Measurements from ENCODE around the gene CUL5. TPM values are rescaled to one million over a fixed set of nuclear protein-coding genes. Genes with fewer than 3 reads are reported as not detected.
"Not testable (repeated sequence)": the region's sequence is repeated elsewhere in the genome, so short reads cannot be mapped to it uniquely, and the experiment has no call there.

CUL5 gene
- total and polyA plus RNA-seq, 2 donors (not counting 1 experiment from before 2014, with no cell fraction given): 22.9 to 28.2 TPM

DNA sequence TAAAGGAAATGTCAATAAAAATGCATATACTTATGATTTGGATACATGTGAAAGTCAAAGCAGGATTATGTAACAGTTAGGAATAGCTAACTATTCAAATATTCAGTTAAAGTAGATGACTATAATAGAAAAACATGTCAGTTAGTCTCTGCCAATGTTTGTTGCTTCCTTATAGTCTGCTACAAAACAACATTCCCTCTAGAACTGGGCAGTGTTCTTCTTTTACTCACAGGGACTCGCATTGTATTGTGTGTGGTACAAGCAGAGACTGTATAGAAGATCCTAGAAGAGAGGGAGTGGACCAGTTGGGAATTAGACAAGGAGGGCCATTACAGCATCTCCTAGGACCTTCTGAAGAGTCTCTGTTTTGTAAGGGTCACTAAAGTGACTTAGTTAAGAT lies 123.3 kb downstream of the CUL5 start:
- no peak overlapping the region for H3K27ac ChIP-seq (ENCODE audit: insufficient read depth, low read length)
- no peaks in the 10 kb centered on the region for H4K20me1 ChIP-seq (ENCODE audit: control insufficient read depth, extremely low read depth, insufficient read depth, low read length)
- TF ChIP-seq CTCF (conservative IDR thresholded peaks at IDR 0.05 in 1 of 2, IDR thresholded peaks at IDR 0.05 in 1 of 2; ENCODE audit: low read depth in 1 of 2, low read length in 2 of 2): no peak
- no peak for TF ChIP-seq EZH2 (IDR thresholded peaks at IDR 0.05; ENCODE audit: low read length, missing control alignments)
- H3K4me3 ChIP-seq (replicated peaks in 1 of 4; ENCODE audit: control extremely low read depth in 1 of 4, insufficient read depth in 1 of 4, low read depth in 3 of 4, low read length in 4 of 4): no peak overlapping the region
- H3K36me3 ChIP-seq (ENCODE audit: control insufficient read depth, insufficient read depth, low read length): no peaks in the 10 kb centered on the region
- H3K4me1 ChIP-seq (ENCODE audit: control insufficient read depth, extremely low read depth, insufficient read depth, low read length): peaks cover 2% of the 10 kb centered on the region
- H3K4me2 ChIP-seq (ENCODE audit: extremely low read depth, insufficient read depth, low read length): no peak overlapping the region
- H3K27me3 ChIP-seq (ENCODE audit: control insufficient read depth, insufficient read depth, low read length): no peaks in the 10 kb centered on the region
- DNase-seq (ENCODE audit: low read depth in 2 of 2): no peak
- H3K79me2 ChIP-seq (ENCODE audit: control insufficient read depth, insufficient read depth, low read length): peaks cover 3% of the 10 kb centered on the region
- H2AFZ ChIP-seq (ENCODE audit: low read length): no peak overlapping the region
- H3K9ac ChIP-seq (ENCODE audit: insufficient read depth, low read length): no peak overlapping the region
- H3K9me3 ChIP-seq (ENCODE audit: control insufficient read depth, insufficient read depth, low read depth, low read length): no peaks in the 10 kb centered on the region

- not testable (repeated sequence) for DNase-seq (ENCODE audit: low read depth in 2 of 2); H3K4me1 ChIP-seq (ENCODE audit: control insufficient read depth, extremely low read depth, insufficient read depth, low read length)
Measured at GRCh38 chr11:108132993-108133538, 124.4 kb downstream of the CUL5 start.

DNA sequence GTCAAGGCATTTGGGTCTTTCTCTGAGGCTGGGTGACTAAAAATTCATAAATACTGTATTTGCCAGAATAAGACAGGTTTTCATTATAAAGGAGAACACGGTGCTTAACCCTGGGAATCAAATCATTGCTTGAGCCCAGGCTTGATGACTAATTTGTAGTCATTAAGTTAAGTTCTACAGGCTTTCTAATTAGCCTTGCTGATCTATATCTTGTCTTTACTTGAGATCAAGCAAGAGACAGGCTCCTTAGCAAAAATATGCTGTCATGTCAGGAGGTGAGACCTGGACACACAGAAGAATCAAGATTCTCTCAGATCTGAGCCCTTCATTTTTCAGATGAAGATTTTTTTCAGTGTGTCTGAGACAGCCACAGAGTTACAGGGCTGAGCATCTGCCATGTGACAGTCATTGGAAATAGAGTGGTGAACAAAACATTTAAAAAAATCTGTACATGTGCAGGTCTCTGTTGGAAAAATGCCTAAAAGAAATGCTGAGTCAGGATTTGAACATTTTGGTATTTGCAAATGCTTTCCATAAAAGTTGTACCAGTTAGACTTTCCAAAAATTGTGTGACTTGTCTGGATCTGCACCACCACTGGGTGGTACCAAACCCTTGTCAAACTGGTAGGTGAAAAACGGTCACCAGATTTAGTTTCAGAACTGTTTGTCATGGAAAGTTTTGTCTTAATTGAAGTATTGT lies 127.3 kb downstream of the CUL5 start:
- H3K4me2 ChIP-seq (ENCODE audit: extremely low read depth, insufficient read depth, low read length): no peak overlapping the region
- peak; percentile 33 to 37 for DNase-seq (ENCODE audit: low read depth in 2 of 2)
- H2AFZ ChIP-seq (ENCODE audit: low read length): no peak overlapping the region
- no peak overlapping the region for H3K27ac ChIP-seq (ENCODE audit: insufficient read depth, low read length)
- no peak overlapping the region for H3K9ac ChIP-seq (ENCODE audit: insufficient read depth, low read length)
- no peak overlapping the region for H3K4me3 ChIP-seq (replicated peaks in 1 of 4; ENCODE audit: control extremely low read depth in 1 of 4, insufficient read depth in 1 of 4, low read depth in 3 of 4, low read length in 4 of 4)
- H4K20me1 ChIP-seq (ENCODE audit: control insufficient read depth, extremely low read depth, insufficient read depth, low read length): no peaks in the 10 kb centered on the region
- H3K4me1 ChIP-seq (ENCODE audit: control insufficient read depth, extremely low read depth, insufficient read depth, low read length): peaks cover 2% of the 10 kb centered on the region
- H3K27me3 ChIP-seq (ENCODE audit: control insufficient read depth, insufficient read depth, low read length): no peaks in the 10 kb centered on the region
- TF ChIP-seq CTCF (conservative IDR thresholded peaks at IDR 0.05 in 1 of 2, IDR thresholded peaks at IDR 0.05 in 1 of 2; ENCODE audit: low read depth in 1 of 2, low read length in 2 of 2): peak in 1 of 2 donors; percentile 16
- TF ChIP-seq EZH2 (IDR thresholded peaks at IDR 0.05; ENCODE audit: low read length, missing control alignments): no peak
- H3K36me3 ChIP-seq (ENCODE audit: control insufficient read depth, insufficient read depth, low read length): no peaks in the 10 kb centered on the region
- H3K79me2 ChIP-seq (ENCODE audit: control insufficient read depth, insufficient read depth, low read length): no peaks in the 10 kb centered on the region
- H3K9me3 ChIP-seq (ENCODE audit: control insufficient read depth, insufficient read depth, low read depth, low read length): no peaks in the 10 kb centered on the region

More at GRCh38 chr11:108132993-108133538, 124.4 kb downstream of the CUL5 start:
- not testable (repeated sequence) for H3K79me2 ChIP-seq (ENCODE audit: control insufficient read depth, insufficient read depth, low read length); H3K4me3 ChIP-seq (replicated peaks in 1 of 4; ENCODE audit: control extremely low read depth in 1 of 4, insufficient read depth in 1 of 4, low read depth in 3 of 4, low read length in 4 of 4); H2AFZ ChIP-seq (ENCODE audit: low read length); H3K27ac ChIP-seq (ENCODE audit: insufficient read depth, low read length); H3K9ac ChIP-seq (ENCODE audit: insufficient read depth, low read length); H3K36me3 ChIP-seq (ENCODE audit: control insufficient read depth, insufficient read depth, low read length); H3K4me2 ChIP-seq (ENCODE audit: extremely low read depth, insufficient read depth, low read length); H3K9me3 ChIP-seq (ENCODE audit: control insufficient read depth, insufficient read depth, low read depth, low read length); H4K20me1 ChIP-seq (ENCODE audit: control insufficient read depth, extremely low read depth, insufficient read depth, low read length); H3K27me3 ChIP-seq (ENCODE audit: control insufficient read depth, insufficient read depth, low read length)

All from fibroblast of lung (primary cell).